Measurements from ENCODE around the gene YIPF1. TPM values are rescaled to one million over a fixed set of nuclear protein-coding genes. Genes with fewer than 3 reads are reported as not detected.
"Not testable (repeated sequence)": the region's sequence is repeated elsewhere in the genome, so short reads cannot be mapped to it uniquely, and the experiment has no call there.

Gene YIPF1
- total RNA-seq, 1 donor from 2014 or later, result 15.2 TPM

GRCh38 chr1:53890522-53890941, 935 bp upstream of the YIPF1 start:
- intact Hi-C loops (cut with micrococcal nuclease), result loop anchor here (1.0 kb wide), 2 partner anchors 52 kb away; partner anchors contain the start of gene NDC1
- Mint-ChIP-seq H3K4me3 (peak overlapping the region; percentile 98), H3K36me3 (ENCODE audit: low read depth) (peaks cover 6% of the 10 kb centered on the region), H3K4me1 (ENCODE audit: low read depth) (peaks cover 26% of the 10 kb centered on the region), H3K9me3 (no peaks in the 10 kb centered on the region), H3K27me3 (ENCODE audit: insufficient read depth) (no peaks in the 10 kb centered on the region), H3K27ac (peak overlapping the region; percentile 96)
- DNase-seq (ENCODE audit: low spot score), result no peak

- intact Hi-C loops (cut with micrococcal nuclease), result loop anchor here (1.0 to 2.0 kb wide), 4 partner anchors 31 to 518 kb away; partner anchors contain the start of genes IFT25 and SSBP3
- peaks cover 26% of the 10 kb centered on the region for H3K4me1 Mint-ChIP-seq (ENCODE audit: low read depth)
- H3K4me3 Mint-ChIP-seq, result peak overlapping the region; percentile 98
- peaks cover 12% of the 10 kb centered on the region for H3K36me3 Mint-ChIP-seq (ENCODE audit: low read depth)
- DNase-seq (ENCODE audit: low spot score), result no peak
- H3K9me3 Mint-ChIP-seq, result no peaks in the 10 kb centered on the region
- peak overlapping the region; percentile 89 for H3K27ac Mint-ChIP-seq
- no peaks in the 10 kb centered on the region for H3K27me3 Mint-ChIP-seq (ENCODE audit: insufficient read depth)
Observed at GRCh38 chr1:53888681-53889080, 916 bp downstream of the YIPF1 start.

GRCh38 chr1:53883600-53883999, 6.0 kb downstream of the YIPF1 start:
- H3K9me3 Mint-ChIP-seq; DNase-seq (ENCODE audit: low spot score); H3K27me3 Mint-ChIP-seq (ENCODE audit: insufficient read depth); intact Hi-C loops (cut with micrococcal nuclease); H3K27ac Mint-ChIP-seq; H3K4me3 Mint-ChIP-seq; H3K4me1 Mint-ChIP-seq (ENCODE audit: low read depth): not testable (repeated sequence)
- peaks cover 36% of the 10 kb centered on the region for H3K36me3 Mint-ChIP-seq (ENCODE audit: low read depth)

GRCh38 chr1:53881853-53882252, 7.7 kb downstream of the YIPF1 start:
- peaks cover 40% of the 10 kb centered on the region for H3K36me3 Mint-ChIP-seq (ENCODE audit: low read depth)
- intact Hi-C loops (cut with micrococcal nuclease); H3K4me3 Mint-ChIP-seq; DNase-seq (ENCODE audit: low spot score); H3K27ac Mint-ChIP-seq; H3K4me1 Mint-ChIP-seq (ENCODE audit: low read depth); H3K27me3 Mint-ChIP-seq (ENCODE audit: insufficient read depth); H3K9me3 Mint-ChIP-seq: not testable (repeated sequence)

GRCh38 chr1:53878492-53879105, 11.0 kb downstream of the YIPF1 start:
- Mint-ChIP-seq H3K9me3 (peaks cover 8% of the 10 kb centered on the region), H3K27me3 (ENCODE audit: insufficient read depth) (no peaks in the 10 kb centered on the region), H3K4me1 (ENCODE audit: low read depth) (no peaks in the 10 kb centered on the region), H3K4me3 (no peak overlapping the region), H3K36me3 (ENCODE audit: low read depth) (peaks cover 37% of the 10 kb centered on the region), H3K27ac (no peak overlapping the region)
- DNase-seq (ENCODE audit: low spot score), result no peak
- intact Hi-C loops (cut with micrococcal nuclease), result loop anchor here (1.0 kb wide), 2 partner anchors 71 to 81 kb away; no protein-coding TSS in a partner anchor

- H3K27me3 Mint-ChIP-seq (ENCODE audit: insufficient read depth); intact Hi-C loops (cut with micrococcal nuclease): not testable (repeated sequence)
- peaks cover 27% of the 10 kb centered on the region for H3K36me3 Mint-ChIP-seq (ENCODE audit: low read depth)
Observed at GRCh38 chr1:53875150-53875549, 14.4 kb downstream of the YIPF1 start.

GRCh38 chr1:53871773-53872484, 17.7 kb downstream of the YIPF1 start:
- Mint-ChIP-seq H3K4me3 (no peak overlapping the region), H3K9me3 (no peaks in the 10 kb centered on the region), H3K27ac (no peak overlapping the region), H3K36me3 (ENCODE audit: low read depth) (peaks cover 14% of the 10 kb centered on the region), H3K4me1 (ENCODE audit: low read depth) (no peaks in the 10 kb centered on the region), H3K27me3 (ENCODE audit: insufficient read depth) (no peaks in the 10 kb centered on the region)
- no peak for DNase-seq (ENCODE audit: low spot score)
- intact Hi-C loops (cut with micrococcal nuclease), result no loop called here

More at GRCh38 chr1:53875150-53875549, 14.4 kb downstream of the YIPF1 start:
- not testable (repeated sequence) for H3K4me3 Mint-ChIP-seq; DNase-seq (ENCODE audit: low spot score); H3K4me1 Mint-ChIP-seq (ENCODE audit: low read depth); H3K27ac Mint-ChIP-seq; H3K9me3 Mint-ChIP-seq

GRCh38 chr1:53871221-53871620, 18.4 kb downstream of the YIPF1 start:
- Mint-ChIP-seq H3K4me3 (no peak overlapping the region), H3K9me3 (no peaks in the 10 kb centered on the region), H3K27ac (no peak overlapping the region)

GRCh38 chr1:53869454-53870117, 20.0 kb downstream of the YIPF1 start:
- DNase-seq (ENCODE audit: low spot score), result no peak
- peaks cover 16% of the 10 kb centered on the region for H3K36me3 Mint-ChIP-seq (ENCODE audit: low read depth)
- no peak overlapping the region for H3K27ac Mint-ChIP-seq
- no peaks in the 10 kb centered on the region for H3K4me1 Mint-ChIP-seq (ENCODE audit: low read depth)
- H3K9me3 Mint-ChIP-seq, result no peaks in the 10 kb centered on the region
- no peak overlapping the region for H3K4me3 Mint-ChIP-seq
- no peaks in the 10 kb centered on the region for H3K27me3 Mint-ChIP-seq (ENCODE audit: insufficient read depth)
- intact Hi-C loops (cut with micrococcal nuclease), result no loop called here

More at GRCh38 chr1:53871221-53871620, 18.4 kb downstream of the YIPF1 start:
- intact Hi-C loops (cut with micrococcal nuclease), result no loop called here
- Mint-ChIP-seq H3K36me3 (ENCODE audit: low read depth) (peaks cover 17% of the 10 kb centered on the region), H3K4me1 (ENCODE audit: low read depth) (no peaks in the 10 kb centered on the region), H3K27me3 (ENCODE audit: insufficient read depth) (no peaks in the 10 kb centered on the region)
- DNase-seq (ENCODE audit: low spot score), result no peak

- Mint-ChIP-seq H3K4me1 (ENCODE audit: low read depth) (no peaks in the 10 kb centered on the region), H3K9me3 (no peaks in the 10 kb centered on the region), H3K4me3 (no peak overlapping the region), H3K27ac (no peak overlapping the region), H3K27me3 (ENCODE audit: insufficient read depth) (no peaks in the 10 kb centered on the region), H3K36me3 (ENCODE audit: low read depth) (peaks cover 16% of the 10 kb centered on the region)
- no peak for DNase-seq (ENCODE audit: low spot score)
- intact Hi-C loops (cut with micrococcal nuclease), result no loop called here
Observed at GRCh38 chr1:53868565-53868964, 21.0 kb downstream of the YIPF1 start.

GRCh38 chr1:53862507-53862906, 27.1 kb downstream of the YIPF1 start:
- no peak for DNase-seq (ENCODE audit: low spot score)
- H3K4me3 Mint-ChIP-seq, result no peak overlapping the region
- intact Hi-C loops (cut with micrococcal nuclease), result no loop called here
- no peak overlapping the region for H3K27ac Mint-ChIP-seq
- H3K27me3 Mint-ChIP-seq (ENCODE audit: insufficient read depth), result no peaks in the 10 kb centered on the region
- H3K9me3 Mint-ChIP-seq, result no peaks in the 10 kb centered on the region
- no peaks in the 10 kb centered on the region for H3K4me1 Mint-ChIP-seq (ENCODE audit: low read depth)
- H3K36me3 Mint-ChIP-seq (ENCODE audit: low read depth), result peaks cover 20% of the 10 kb centered on the region

- Mint-ChIP-seq H3K27me3 (ENCODE audit: insufficient read depth) (no peaks in the 10 kb centered on the region), H3K4me3 (no peak overlapping the region), H3K9me3 (no peaks in the 10 kb centered on the region), H3K4me1 (ENCODE audit: low read depth) (no peaks in the 10 kb centered on the region), H3K27ac (no peak overlapping the region), H3K36me3 (ENCODE audit: low read depth) (peaks cover 12% of the 10 kb centered on the region)
- intact Hi-C loops (cut with micrococcal nuclease), result loop anchor here (1.0 kb wide), 4 partner anchors 88 to 628 kb away; no protein-coding TSS in a partner anchor
- peak; percentile 18 for DNase-seq (ENCODE audit: low spot score)
Observed at GRCh38 chr1:53860967-53861411, 28.6 kb downstream of the YIPF1 start.

Measured in activated T-helper 1 cell treated with anti-CD3 and anti-CD28 coated beads, Interleukin-12 subunit alpha, Interleukin-12 subunit beta, Interleukin-2, Interleukin-4 antibody, amounts not matched to agents 30 ng/mL and 10 ng/mL and 1 ng/mL, durations not matched to agents 14 hours and 24 hours and 36 hours (primary cell).